Thymus (tissue), 11 donors: Measurements from ENCODE around the gene KCMF1. TPM values are rescaled to one million over a fixed set of nuclear protein-coding genes. Genes with fewer than 3 reads are reported as not detected.

Source experiments
- DNase-seq, 9 donors: peaks; one replicate each; pipeline ENCODE4 v3.0.0-alpha.2; 2013; ENCODE audit warnings: low spot score in 9 of 9, low read depth in 6 of 9, missing footprints in 1 of 9
- H3K27ac ChIP-seq, 2 donors: one replicate each; pipeline ENCODE4 v1.5.1; 2013; ENCODE audit warnings: control low read depth in 1 of 2, low read depth in 1 of 2, low read length in 1 of 2, mild to moderate bottlenecking in 1 of 2, moderate library complexity in 1 of 2
- H3K27me3 ChIP-seq, 2 donors: one replicate each; pipeline ENCODE4 v1.5.1; 2013; ENCODE audit warnings: low read length in 1 of 2; ENCODE audit not compliant: control insufficient read depth in 2 of 2, insufficient read depth in 1 of 2
- H3K36me3 ChIP-seq, 2 donors: one replicate each; pipeline ENCODE4 v1.5.1; 2013; ENCODE audit warnings: low read length in 1 of 2, mild to moderate bottlenecking in 1 of 2, moderate library complexity in 1 of 2; ENCODE audit not compliant: control insufficient read depth in 2 of 2, insufficient read depth in 2 of 2
- H3K4me1 ChIP-seq, 2 donors: one replicate each; pipeline ENCODE4 v1.5.1; 2013; ENCODE audit warnings: low read length in 2 of 2; ENCODE audit not compliant: control insufficient read depth in 2 of 2, insufficient read depth in 2 of 2
- H3K4me3 ChIP-seq, 2 donors: one replicate each; pipeline ENCODE4 v1.5.1; 2013; ENCODE audit warnings: low read length in 2 of 2, control low read depth in 1 of 2, mild to moderate bottlenecking in 1 of 2
- H3K9me3 ChIP-seq, 2 donors: one replicate each; pipeline ENCODE4 v1.5.1; 2013; ENCODE audit warnings: low read length in 1 of 2, mild to moderate bottlenecking in 1 of 2; ENCODE audit not compliant: control insufficient read depth in 2 of 2, insufficient read depth in 1 of 2
- WGBS: extraction: QIAGEN DNeasy Blood & Tissue Kit; methylation state at CpG from one replicate; pipeline ENCODE4 v1.1.7; 2013; 5-methylcytosine and 5-hydroxymethylcytosine counted together
- polyA plus RNA-seq: library from polyadenylated mRNA; stranded (reverse); fragments of 200-250 nt; gene quantifications from one replicate; pipeline ENCODE4 v1.2.3, GENCODE V29; 2013
- total RNA-seq: library from RNA; stranded (reverse); fragments of 120-200 nt; gene quantifications from one replicate; pipeline ENCODE4 v1.2.4, GENCODE V29; 2013
- donor health status: healthy.

Gene KCMF1
- total and polyA plus RNA-seq, 2 donors, result 32.5 to 32.6 TPM

DNA sequence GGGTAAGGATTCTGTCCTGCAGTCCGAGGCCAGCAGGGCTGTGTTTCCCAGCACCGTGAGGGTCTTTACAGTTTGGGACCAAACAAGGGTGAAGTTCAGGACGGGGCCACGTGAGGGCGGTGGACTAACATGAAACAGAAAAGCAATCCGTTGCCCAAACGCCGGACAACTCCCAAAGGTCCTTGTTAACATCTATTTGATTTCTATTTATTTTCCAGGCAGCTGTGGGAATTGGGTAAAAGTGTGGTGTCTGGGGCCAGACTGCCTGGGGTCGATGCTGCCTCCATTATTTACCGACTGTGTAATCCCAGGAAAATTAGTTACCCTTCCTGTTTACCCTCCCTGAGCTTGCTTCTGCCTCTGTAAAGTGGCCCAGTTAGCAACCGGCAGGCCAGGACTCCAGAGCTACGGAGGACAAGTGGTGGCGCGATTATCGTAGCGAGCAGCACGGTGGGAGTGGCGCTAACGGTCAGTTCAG lies 96.0 kb downstream of the KCMF1 start:
- DNase-seq, result peak in 6 of 9 donors; percentile 9 to 53 (median 22)
- Histone ChIP-seq H3K9me3 (no peaks in the 10 kb centered on the region), H3K27ac (no peak overlapping the region), H3K4me3 (no peak overlapping the region), H3K36me3 (no peaks in the 10 kb centered on the region), H3K27me3 (peaks cover 0 to 3% of the 10 kb centered on the region in 2 donors), H3K4me1 (peaks cover 2 to 9% of the 10 kb centered on the region in 2 donors)
- WGBS, result 12% methylated on average over 19 of the region's 19 CpGs

DNA sequence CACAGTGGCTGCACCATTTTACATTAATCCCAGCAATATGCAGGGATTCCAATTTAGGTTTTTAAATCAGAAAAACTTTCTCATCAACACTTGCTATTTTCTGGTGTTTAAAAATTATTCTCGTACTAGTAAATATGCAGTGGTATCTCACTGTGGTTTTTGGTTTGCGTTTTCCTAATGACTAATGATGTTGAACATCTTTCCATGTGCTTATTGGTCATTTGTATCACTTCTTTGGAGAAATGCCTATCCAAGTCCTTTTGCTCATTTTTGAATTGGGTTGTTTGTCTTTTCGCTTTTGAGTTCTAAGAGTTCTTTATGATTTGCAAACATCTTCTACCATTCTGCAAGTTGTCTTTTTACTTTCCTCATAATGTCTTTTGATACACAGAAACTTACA lies 100.1 kb downstream of the KCMF1 start:
- no peak for DNase-seq

DNA sequence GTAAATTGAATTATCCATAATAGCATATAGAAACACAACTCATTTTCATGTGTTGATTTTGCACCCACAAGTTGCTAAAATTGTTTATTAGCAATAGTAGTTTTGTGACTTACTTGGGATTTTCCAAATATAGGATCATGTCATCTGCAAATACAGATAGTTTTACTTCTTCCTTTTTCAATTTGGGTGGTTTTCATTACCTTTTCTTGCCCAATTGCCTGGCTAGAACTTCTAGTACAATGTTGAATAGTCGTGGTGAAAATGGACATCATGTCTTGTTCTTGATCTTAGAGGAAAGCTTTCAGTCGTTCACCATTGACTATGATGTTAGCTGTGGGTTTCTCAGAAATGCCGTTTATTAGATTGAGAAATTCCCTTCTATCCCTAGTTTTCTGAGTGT lies 102.1 kb downstream of the KCMF1 start:
- Histone ChIP-seq H3K9me3 (no peaks in the 10 kb centered on the region), H3K27ac (no peak overlapping the region), H3K4me3 (no peak overlapping the region), H3K27me3 (no peaks in the 10 kb centered on the region), H3K36me3 (no peaks in the 10 kb centered on the region), H3K4me1 (no peaks in the 10 kb centered on the region)
- WGBS, result 88% methylated on average over 3 of the region's 3 CpGs
- DNase-seq, result no peak

More for the DNA sequence above, 100.1 kb downstream of the KCMF1 start:
- peaks cover 2 to 9% of the 10 kb centered on the region in 2 donors for H3K4me1 ChIP-seq
- H3K4me3 ChIP-seq, result no peak overlapping the region
- no peaks in the 10 kb centered on the region for H3K9me3 ChIP-seq
- WGBS, result 93% methylated on average over 3 of the region's 3 CpGs
- H3K36me3 ChIP-seq, result no peaks in the 10 kb centered on the region
- H3K27ac ChIP-seq, result no peak overlapping the region
- H3K27me3 ChIP-seq, result no peaks in the 10 kb centered on the region

DNA sequence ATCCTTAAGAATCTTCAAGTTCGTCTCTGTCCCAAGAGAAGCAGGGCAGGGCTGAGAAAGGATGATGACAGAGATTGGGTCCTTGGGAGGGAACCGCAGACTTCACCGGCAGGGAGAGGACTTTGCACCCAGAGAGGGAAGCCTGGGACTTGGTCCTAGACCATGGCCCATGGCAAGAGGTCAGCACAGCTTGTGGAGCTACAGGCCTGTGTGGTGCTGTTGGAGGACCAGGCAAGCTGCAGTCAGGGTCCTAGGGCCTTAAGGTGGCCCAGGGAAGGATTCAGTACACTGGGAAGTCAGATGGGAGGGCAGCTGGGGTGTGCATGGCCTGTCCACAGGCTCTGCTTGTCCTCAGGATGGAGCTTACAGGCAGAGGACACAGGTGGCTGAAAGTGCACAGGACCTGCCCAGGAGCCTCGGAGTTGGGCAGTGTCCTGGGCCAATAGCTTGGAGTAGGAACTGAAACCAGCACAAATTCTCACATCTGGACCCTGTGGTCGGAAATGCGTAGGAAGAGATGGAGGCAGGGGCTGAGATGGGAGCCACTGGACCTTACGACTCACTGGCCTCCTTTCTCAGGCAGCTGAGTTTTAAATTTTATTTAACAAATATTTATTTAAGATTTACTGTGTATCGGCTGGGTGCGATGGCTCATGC lies 105.8 kb downstream of the KCMF1 start:
- Histone ChIP-seq H3K36me3 (no peaks in the 10 kb centered on the region), H3K4me1 (no peaks in the 10 kb centered on the region), H3K27ac (no peak overlapping the region), H3K27me3 (no peaks in the 10 kb centered on the region), H3K4me3 (no peak overlapping the region), H3K9me3 (no peaks in the 10 kb centered on the region)
- no peak for DNase-seq
- WGBS, result 98% methylated on average over 9 of the region's 9 CpGs

DNA sequence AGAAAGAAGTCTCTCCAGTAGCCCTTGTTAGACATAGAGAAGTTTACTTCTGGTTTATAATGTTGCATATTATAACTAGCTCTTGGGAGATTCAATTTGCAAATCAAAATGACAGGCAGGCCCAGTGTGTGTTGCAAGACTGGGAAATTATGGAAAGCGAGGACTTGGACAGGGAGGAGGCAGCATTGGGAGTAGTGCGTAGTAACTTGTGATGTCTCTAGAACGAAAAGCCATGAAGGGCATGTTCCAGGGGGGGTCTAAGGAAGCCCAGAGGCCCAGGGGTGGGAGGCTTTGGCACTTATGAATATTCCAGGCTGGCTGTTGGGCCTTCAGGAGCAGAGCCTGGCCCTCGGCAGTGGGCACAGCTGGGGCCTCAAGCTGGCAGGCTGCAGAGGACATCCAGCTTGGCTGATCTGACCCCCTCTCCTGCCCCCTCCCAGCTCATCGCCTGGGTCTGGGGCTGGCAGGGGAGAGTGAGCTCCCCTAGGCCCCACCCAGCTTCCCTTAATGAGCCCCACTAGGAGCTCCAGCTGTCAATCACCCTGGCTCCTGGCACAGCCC lies 107.0 kb downstream of the KCMF1 start:
- no peak for DNase-seq
- Histone ChIP-seq H3K4me3 (no peak overlapping the region), H3K9me3 (no peaks in the 10 kb centered on the region), H3K27ac (no peak overlapping the region), H3K27me3 (no peaks in the 10 kb centered on the region), H3K36me3 (no peaks in the 10 kb centered on the region), H3K4me1 (no peaks in the 10 kb centered on the region)
- 94% methylated on average over 5 of the region's 5 CpGs for WGBS

DNA sequence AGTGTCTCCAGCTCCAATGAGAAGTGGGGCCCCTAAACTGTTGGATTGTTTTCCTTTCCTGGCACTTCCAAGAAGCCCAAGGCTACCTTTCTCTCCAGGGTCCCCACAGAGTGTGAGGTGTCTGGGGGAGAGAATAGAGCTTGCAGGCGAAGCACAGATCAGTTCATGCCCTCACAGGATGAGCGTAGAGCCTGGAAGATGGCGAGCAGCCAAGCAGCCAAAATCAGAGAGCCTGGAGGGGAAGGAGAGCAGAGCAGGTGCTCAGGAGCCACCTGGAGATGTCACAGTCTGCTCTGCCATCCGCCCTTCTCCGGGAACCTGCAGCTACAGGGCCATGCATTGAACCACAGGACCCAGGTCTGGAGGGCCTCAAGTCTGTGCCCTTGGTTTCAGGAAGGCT lies 107.6 kb downstream of the KCMF1 start:
- no peaks in the 10 kb centered on the region for H3K36me3 ChIP-seq
- WGBS, result 92% methylated on average over 5 of the region's 5 CpGs
- H3K9me3 ChIP-seq, result no peaks in the 10 kb centered on the region
- DNase-seq, result no peak
- H3K27ac ChIP-seq, result no peak overlapping the region
- peaks cover 0 to 2% of the 10 kb centered on the region in 2 donors for H3K27me3 ChIP-seq
- H3K4me3 ChIP-seq, result no peak overlapping the region
- H3K4me1 ChIP-seq, result no peaks in the 10 kb centered on the region

- Histone ChIP-seq H3K27me3 (peaks cover 0 to 2% of the 10 kb centered on the region in 2 donors), H3K27ac (no peak overlapping the region), H3K4me1 (no peaks in the 10 kb centered on the region), H3K9me3 (no peaks in the 10 kb centered on the region), H3K4me3 (no peak overlapping the region), H3K36me3 (no peaks in the 10 kb centered on the region)
- DNase-seq, result no peak
Observed at GRCh38 chr2:85083092-85083491, 112.1 kb downstream of the KCMF1 start.

DNA sequence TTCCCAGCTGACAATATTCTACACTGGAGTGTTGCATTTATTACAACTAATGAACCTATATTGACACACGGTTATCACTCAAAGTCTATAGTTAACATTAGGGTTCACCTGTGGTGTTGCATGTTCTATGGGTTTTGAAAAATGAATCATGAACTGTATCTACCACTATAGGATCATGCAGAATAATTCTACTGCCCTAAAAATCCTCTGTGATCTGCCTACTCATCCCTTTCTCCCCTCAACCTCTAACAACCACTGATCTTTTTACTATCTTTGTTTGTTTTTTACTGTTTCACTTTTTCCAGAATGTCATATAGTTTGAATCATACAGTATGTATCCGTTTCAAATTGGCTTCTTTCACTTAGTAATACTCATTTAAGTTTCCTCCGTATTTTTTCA lies 114.6 kb downstream of the KCMF1 start:
- 93% methylated on average over 3 of the region's 3 CpGs for WGBS
- Histone ChIP-seq H3K36me3 (no peaks in the 10 kb centered on the region), H3K4me1 (no peaks in the 10 kb centered on the region), H3K27ac (no peak overlapping the region), H3K9me3 (no peaks in the 10 kb centered on the region), H3K4me3 (no peak overlapping the region), H3K27me3 (peaks cover 0 to 7% of the 10 kb centered on the region in 2 donors)
- DNase-seq, result no peak

GRCh38 chr2:85087541-85087940 lies 116.6 kb downstream of the KCMF1 start:
- Histone ChIP-seq H3K4me3 (no peak overlapping the region), H3K9me3 (no peaks in the 10 kb centered on the region), H3K36me3 (no peaks in the 10 kb centered on the region), H3K4me1 (no peaks in the 10 kb centered on the region), H3K27ac (no peak overlapping the region), H3K27me3 (peaks cover 0 to 7% of the 10 kb centered on the region in 2 donors)
- no peak for DNase-seq
- WGBS, result 90% methylated on average over 5 of the region's 5 CpGs
